Adipose tissue (tissue), 3 donors: ENCODE measurements around the gene LMNA. TPM values are rescaled to one million over a fixed set of nuclear protein-coding genes. Genes with fewer than 3 reads are reported as not detected.
"Not testable (repeated sequence)": the region's sequence is repeated elsewhere in the genome, so short reads cannot be mapped to it uniquely, and the experiment has no call there.

Source experiments
- H3K27ac ChIP-seq: one replicate; pipeline ENCODE4 v1.5.1; 2013; ENCODE audit warnings: low read depth, low read length
- WGBS, 3 donors: extraction: QIAGEN DNeasy Blood & Tissue Kit; methylation state at CpG; one replicate each; pipeline ENCODE4 v1.1.7; 2013; 5-methylcytosine and 5-hydroxymethylcytosine counted together
- polyA plus RNA-seq, 3 donors: library from polyadenylated mRNA; stranded (reverse); fragments of 200-250 nt; gene quantifications; one replicate each; pipeline ENCODE4 v1.2.3, GENCODE V29; 2013
- donor health status: healthy with polysubstance abuse.
- donor health status: Bipolar disorder and iron deficiency.
- donor health status: healthy.

The LMNA gene
- polyA plus RNA-seq, 3 donors: 58.6 to 543 (median 239) TPM

GRCh38 chr1:156165083-156165482 is 50.6 kb downstream of the LMNA start:
- 46 to 86% (median 64%) methylated on average over 2 of the region's 2 CpGs for WGBS, 3 donors
- no peak overlapping the region for H3K27ac ChIP-seq

GRCh38 chr1:156167536-156167935 is 53.0 kb downstream of the LMNA start:
- WGBS, 3 donors: 65 to 75% (median 69%) methylated on average over 5 of the region's 5 CpGs
- no peak overlapping the region for H3K27ac ChIP-seq

- 79 to 90% (median 84%) methylated on average over 9 of the region's 9 CpGs for WGBS, 3 donors
Measured at GRCh38 chr1:156172696-156173470, 58.4 kb downstream of the LMNA start.

GRCh38 chr1:156176610-156177210 is 62.2 kb downstream of the LMNA start:
- 80 to 89% (median 87%) methylated on average over 12 of the region's 12 CpGs for WGBS, 3 donors
- H3K27ac ChIP-seq: no peak overlapping the region

More at GRCh38 chr1:156172696-156173470, 58.4 kb downstream of the LMNA start:
- H3K27ac ChIP-seq: no peak overlapping the region

- 75 to 78% (median 76%) methylated on average over 7 of the region's 7 CpGs for WGBS, 3 donors
- no peak overlapping the region for H3K27ac ChIP-seq
Measured at GRCh38 chr1:156177919-156178654, 63.6 kb downstream of the LMNA start.

- WGBS, 3 donors: 94 to 98% (median 94%) methylated on average over 3 of the region's 3 CpGs
- no peak overlapping the region for H3K27ac ChIP-seq
Measured at GRCh38 chr1:156180471-156180870, 66.0 kb downstream of the LMNA start.

- not testable (repeated sequence) for H3K27ac ChIP-seq
- 41 to 61% (median 54%) methylated on average over 8 of the region's 8 CpGs for WGBS, 3 donors
Measured at GRCh38 chr1:156181391-156181924, 66.9 kb downstream of the LMNA start.

- not testable (repeated sequence) for H3K27ac ChIP-seq
- WGBS, 3 donors: 75 to 86% (median 80%) methylated on average over 12 of the region's 12 CpGs
Measured at GRCh38 chr1:156182010-156182779, 67.7 kb downstream of the LMNA start.

- WGBS, 3 donors: 80 to 94% (median 92%) methylated on average over 2 of the region's 2 CpGs
- not testable (repeated sequence) for H3K27ac ChIP-seq
Measured at GRCh38 chr1:156186347-156187177, 72.1 kb downstream of the LMNA start.

Other genes starting within 250 kb of the LMNA start
- 10 to 100 TPM in 2 of 3 donors, 1 to 10 TPM in 1; 4.4 to 16.5 (median 13.8) TPM for gene RIT1, start 203.4 kb upstream of the LMNA start, polyA plus RNA-seq
- 10 to 100 TPM; 14.9 to 16.6 (median 15.2) TPM for gene KHDC4, start 180.3 kb upstream of the LMNA start, polyA plus RNA-seq
- gene RXFP4, start 173.1 kb upstream of the LMNA start, polyA plus RNA-seq: under 1 TPM in 1 of 3 donors, not detected in 2; 0.07 TPM
- 10 to 100 TPM; 10.0 to 67.3 (median 60.8) TPM for gene ARHGEF2, start 136.2 kb upstream of the LMNA start, polyA plus RNA-seq
- 100 to 1,000 TPM; 221 to 387 (median 237) TPM for gene SSR2, start 93.8 kb upstream of the LMNA start, polyA plus RNA-seq
- 10 to 100 TPM; 14.5 to 18.9 (median 18.8) TPM for gene UBQLN4, start 60.9 kb upstream of the LMNA start, polyA plus RNA-seq
- gene LAMTOR2, start 59.9 kb upstream of the LMNA start, polyA plus RNA-seq: 100 to 1,000 TPM; 113 to 133 (median 116) TPM
- gene RAB25, start 53.6 kb upstream of the LMNA start, polyA plus RNA-seq: 10 to 100 TPM in 2 of 3 donors, under 1 TPM in 1; 0.56 to 58.7 (median 11.8) TPM
- gene MEX3A, start 32.2 kb upstream of the LMNA start, polyA plus RNA-seq: under 1 TPM; under 0.01 to 0.43 (median 0.26) TPM
- gene SEMA4A, start 38.9 kb downstream of the LMNA start, polyA plus RNA-seq: 1 to 10 TPM; 2.1 to 9.5 (median 7.4) TPM
- 10 to 100 TPM in 2 of 3 donors, 1 to 10 TPM in 1; 6.6 to 27.6 (median 13.8) TPM for gene SLC25A44, start 79.4 kb downstream of the LMNA start, polyA plus RNA-seq
- gene PMF1, start 98.3 kb downstream of the LMNA start, polyA plus RNA-seq: 10 to 100 TPM; 32.3 to 59.8 (median 55.4) TPM
- gene BGLAP, start 127.5 kb downstream of the LMNA start, polyA plus RNA-seq: 1 to 10 TPM in 1 of 3 donors, under 1 TPM in 2; 0.31 to 2.8 (median 0.71) TPM
- gene PAQR6, start 133.3 kb downstream of the LMNA start, polyA plus RNA-seq: 1 to 10 TPM in 1 of 3 donors, under 1 TPM in 2; 0.67 to 1.1 (median 0.79) TPM
- gene SMG5, start 168.1 kb downstream of the LMNA start, polyA plus RNA-seq: 10 to 100 TPM; 24.1 to 34.4 (median 28.3) TPM
- gene TMEM79, start 169.6 kb downstream of the LMNA start, polyA plus RNA-seq: 1 to 10 TPM; 1.8 to 3.1 (median 2.5) TPM
- gene GLMP, start 181.0 kb downstream of the LMNA start, polyA plus RNA-seq: 10 to 100 TPM; 19.3 to 41.2 (median 37.2) TPM
- not detected for gene VHLL, start 184.6 kb downstream of the LMNA start, polyA plus RNA-seq
- gene CCT3, start 223.6 kb downstream of the LMNA start, polyA plus RNA-seq: 100 to 1,000 TPM in 2 of 3 donors, 10 to 100 TPM in 1; 96.5 to 152 (median 100) TPM
- under 1 TPM; 0.18 to 0.67 (median 0.39) TPM for gene TSACC, start 223.8 kb downstream of the LMNA start, polyA plus RNA-seq